H1 (cell line): ENCODE data around the gene KCNH1. TPM values are rescaled to one million over a fixed set of nuclear protein-coding genes. Genes with fewer than 3 reads are reported as not detected.

ENCODE experiments used
- CTCF ChIA-PET: fragments of 300-600 bp; sonication (Branson Sonifier 250); formaldehyde crosslinking; loops from one replicate; lab custom pipeline; 2021; ENCODE audit not compliant: partially characterized antibody; lab: Charles Lee
- POLR2A ChIA-PET: fragments of 300-600 bp; sonication (Branson Sonifier 250); formaldehyde crosslinking; loops from one replicate; lab custom pipeline; 2021; ENCODE audit warnings: inconsistent platforms; ENCODE audit not compliant: partially characterized antibody; lab: Charles Lee
- DNase-seq, 2 experiments: peaks; one replicate each; pipeline versions ENCODE4 v3.0.0 to v3.0.0-alpha.2; 2010 to 2022; ENCODE audit warnings: low spot score in 2 of 2, low read depth in 1 of 2, mixed read lengths in 1 of 2
- FAIRE-seq: peaks from 2 replicates; lab custom pipeline; 2011; peaks lifted over from hg19 to GRCh38; lab: Jason Lieb, UNC
- H2AFZ ChIP-seq: 2 replicates; pipeline ENCODE4 v1.8.1; 2012; ENCODE audit warnings: low read length, inconsistent platforms
- H2AK5ac ChIP-seq: 2 replicates; pipeline ENCODE4 v1.6.1; 2013; ENCODE audit warnings: low read depth, low read length
- H2BK120ac ChIP-seq: replicated peaks from 2 replicates; pipeline ENCODE3; 2013; ENCODE audit warnings: low read depth, low read length, inconsistent platforms
- H2BK12ac ChIP-seq: 2 replicates; pipeline ENCODE4 v1.6.1; 2013; ENCODE audit warnings: low read depth, low read length
- H2BK15ac ChIP-seq: 2 replicates; pipeline ENCODE4 v1.6.1; 2013; ENCODE audit warnings: low read length
- H2BK20ac ChIP-seq: 2 replicates; pipeline ENCODE4 v1.6.1; 2013; ENCODE audit warnings: low read length
- H2BK5ac ChIP-seq: 2 replicates; pipeline ENCODE4 v1.6.1; 2013; ENCODE audit warnings: low read depth, low read length
- H3K14ac ChIP-seq: 2 replicates; pipeline ENCODE4 v1.6.1; 2013; ENCODE audit warnings: inconsistent platforms; ENCODE audit not compliant: insufficient read length
- H3K18ac ChIP-seq: 2 replicates; pipeline ENCODE4 v1.6.1; 2013; ENCODE audit warnings: low read length; ENCODE audit errors: extremely low read depth
- H3K23ac ChIP-seq: 2 replicates; pipeline ENCODE4 v1.6.1; 2013; ENCODE audit warnings: inconsistent platforms; ENCODE audit not compliant: insufficient read length
- H3K23me2 ChIP-seq: 2 replicates; pipeline ENCODE4 v1.6.1; 2013; ENCODE audit warnings: low read depth, low read length
- H3K27ac ChIP-seq: 2 replicates; pipeline ENCODE4 v1.6.1; 2011; ENCODE audit warnings: low read depth, low read length, inconsistent platforms
- H3K27me3 ChIP-seq, 4 experiments: replicated peaks in 1 of 4; 1 replicate in 1 of 4; 2 replicates in 3 of 4; pipeline versions ENCODE4 v1.6.1 to v1.8.1; 2011 to 2013; ENCODE audit warnings: low read length in 3 of 4, mild to moderate bottlenecking in 3 of 4, inconsistent platforms in 2 of 4, mixed read lengths in 2 of 4, moderate library complexity in 1 of 4; ENCODE audit not compliant: control insufficient read depth in 3 of 4, insufficient read depth in 3 of 4; ENCODE audit errors: extremely low read depth in 1 of 4
- H3K36me3 ChIP-seq, 4 experiments: 2 replicates each; pipeline versions ENCODE4 v1.6.1 to v1.8.1; 2011 to 2013; ENCODE audit warnings: mild to moderate bottlenecking in 4 of 4, low read length in 3 of 4, moderate library complexity in 2 of 4, control low read depth in 1 of 4, inconsistent platforms in 1 of 4; ENCODE audit not compliant: insufficient read depth in 4 of 4, control insufficient read depth in 2 of 4
- H3K4ac ChIP-seq: replicated peaks from 2 replicates; pipeline ENCODE3; 2013; ENCODE audit warnings: low read length, low read depth, mixed read lengths, inconsistent platforms; ENCODE audit not compliant: insufficient read length
- H3K4me1 ChIP-seq, 4 experiments: replicated peaks in 1 of 4; 1 replicate in 1 of 4; 2 replicates in 3 of 4; pipeline versions ENCODE4 v1.6.1 to v1.8.1; 2011 to 2013; ENCODE audit warnings: low read length in 3 of 4, inconsistent platforms in 2 of 4, mixed read lengths in 1 of 4; ENCODE audit not compliant: insufficient read depth in 4 of 4, control insufficient read depth in 3 of 4
- H3K4me2 ChIP-seq, 2 experiments: 2 replicates each; pipeline versions ENCODE4 v1.6.1 to v1.8.1; 2011 to 2013; ENCODE audit warnings: low read depth in 2 of 2, low read length in 2 of 2, control low read depth in 1 of 2, inconsistent platforms in 1 of 2, mild to moderate bottlenecking in 1 of 2; ENCODE audit not compliant: insufficient read depth in 1 of 2
- H3K4me3 ChIP-seq, 4 experiments: fragments of 200-600, 300-600 bp in 1 of 4; sonication (generic), shearing (Covaris generic), sonication (Bioruptor Twin) in 1 of 4; 2 replicates each; pipeline versions ENCODE4 v1.5.1 to v1.8.1; 2011 to 2016; ENCODE audit warnings: low read length in 4 of 4, low read depth in 3 of 4, control low read depth in 2 of 4, inconsistent platforms in 2 of 4, mild to moderate bottlenecking in 2 of 4, mixed read lengths in 1 of 4, moderate library complexity in 1 of 4; ENCODE audit not compliant: insufficient read depth in 2 of 4; ENCODE audit errors: extremely low read depth in 1 of 4
- H3K56ac ChIP-seq: replicated peaks from 2 replicates; pipeline ENCODE3; 2013; ENCODE audit warnings: low read depth, mild to moderate bottlenecking, mixed read lengths, low read length, inconsistent platforms; ENCODE audit not compliant: insufficient read length
- H3K79me1 ChIP-seq: 2 replicates; pipeline ENCODE4 v1.6.1; 2013; ENCODE audit warnings: low read depth, low read length, control low read depth
- H3K79me2 ChIP-seq, 2 experiments: 2 replicates each; pipeline versions ENCODE4 v1.6.1 to v1.8.1; 2012 to 2013; ENCODE audit warnings: low read length in 2 of 2, mild to moderate bottlenecking in 2 of 2, inconsistent platforms in 1 of 2; ENCODE audit not compliant: insufficient read depth in 2 of 2, control insufficient read depth in 1 of 2
- H3K9ac ChIP-seq, 4 experiments: replicated peaks in 1 of 4; 1 replicate in 1 of 4; 2 replicates in 3 of 4; pipeline versions ENCODE4 v1.6.1 to v1.8.1; 2011 to 2013; ENCODE audit warnings: low read depth in 3 of 4, low read length in 3 of 4, control low read depth in 2 of 4, mild to moderate bottlenecking in 2 of 4, moderate library complexity in 2 of 4, inconsistent platforms in 1 of 4; ENCODE audit errors: extremely low read depth in 1 of 4
- H3K9me3 ChIP-seq, 2 experiments: 2 replicates each; pipeline versions ENCODE4 v1.6.1 to v1.8.1; 2012 to 2013; ENCODE audit warnings: mild to moderate bottlenecking in 2 of 2, moderate library complexity in 2 of 2, control low read depth in 1 of 2, inconsistent platforms in 1 of 2, low read depth in 1 of 2, low read length in 1 of 2, mixed read lengths in 1 of 2; ENCODE audit not compliant: insufficient read depth in 2 of 2
- H4K20me1 ChIP-seq, 2 experiments: replicated peaks in 1 of 2; 2 replicates each; pipeline versions ENCODE3 to v1.8.1; 2011 to 2013; ENCODE audit warnings: inconsistent platforms in 2 of 2, low read length in 2 of 2, mild to moderate bottlenecking in 1 of 2; ENCODE audit not compliant: insufficient read depth in 2 of 2, control insufficient read depth in 1 of 2
- H4K5ac ChIP-seq: 2 replicates; pipeline ENCODE4 v1.6.1; 2013; ENCODE audit warnings: low read length, low read depth, mixed read lengths, inconsistent platforms; ENCODE audit not compliant: insufficient read length
- H4K8ac ChIP-seq: 2 replicates; pipeline ENCODE4 v1.8.0; 2013; ENCODE audit warnings: mild to moderate bottlenecking, moderate library complexity, low read length, inconsistent platforms; ENCODE audit not compliant: insufficient read depth; ENCODE audit errors: extremely low read depth
- H4K91ac ChIP-seq: replicated peaks from 2 replicates; pipeline ENCODE3; 2013; ENCODE audit warnings: low read length, mixed read lengths, inconsistent platforms; ENCODE audit not compliant: insufficient read length
- EP300 ChIP-seq, 2 experiments: IDR thresholded peaks; 1 replicate in 1 of 2; 2 replicates in 1 of 2; pipeline ENCODE4 v1.6.1; 2011 to 2012; ENCODE audit warnings: low read depth in 2 of 2, low read length in 2 of 2, mild to moderate bottlenecking in 2 of 2, borderline replicate concordance in 1 of 2, inconsistent platforms in 1 of 2, moderate library complexity in 1 of 2
- FOSL1 ChIP-seq: IDR thresholded peaks from 2 replicates; pipeline ENCODE4 v1.6.1; 2011; ENCODE audit warnings: mild to moderate bottlenecking, low read depth, low read length, moderate library complexity; ENCODE audit not compliant: insufficient read depth
- SRF ChIP-seq: IDR thresholded peaks from 2 replicates; pipeline ENCODE4 v1.6.1; 2011; ENCODE audit warnings: mild to moderate bottlenecking, low read depth, low read length, moderate library complexity
- WGBS, 2 experiments: shearing (Covaris generic) in 1 of 2; methylation state at CpG; one replicate each; pipeline versions ENCODE4 v1.1.6 to v1.1.7; 2013 to 2015; ENCODE audit warnings: low lambda C conversion rate in 2 of 2, mixed read lengths in 2 of 2, inconsistent platforms in 1 of 2, low coverage in 1 of 2, missing lambda C conversion rate in 1 of 2; ENCODE audit not compliant: insufficient replicate concordance in 2 of 2, insufficient coverage in 1 of 2, insufficient read length in 1 of 2; ENCODE audit errors: extremely low coverage in 1 of 2, missing lambda C conversion rate in 1 of 2; 5-methylcytosine and 5-hydroxymethylcytosine counted together
- polyA plus RNA-seq, 7 experiments: library from polyadenylated mRNA; depleted of rRNA in 3 of 7; stranded (reverse) in 5 of 7; unstranded in 2 of 7; fragments of >200 nt in 5 of 7; fragments of 200-250 nt in 2 of 7; gene quantifications; 1 replicate in 5 of 7; 2 replicates in 1 of 7; 4 replicates in 1 of 7; pipeline versions ENCODE4 v1.2.1 to v1.2.3, GENCODE V29; 2011 to 2013; ENCODE audit warnings: missing spikeins in 2 of 7, mixed read lengths in 2 of 7
- total RNA-seq: library from RNA; stranded (reverse); fragmentation: NEBNext Ultra II Directional; extraction: Animal tissue kit (Norgen Biotek cat#: 25700); gene quantifications from 2 replicates; pipeline ENCODE4 v1.2.1, GENCODE V29; 2021

The KCNH1 gene
- total and polyA plus RNA-seq, 2 of the 8 experiments (the other 6 are each of a cell fraction or from before 2014, with no cell fraction given), result 0.27 to 0.34 TPM

GRCh38 chr1:210726621-210727020, 407.3 kb downstream of the KCNH1 start:
- Histone ChIP-seq H4K91ac (no peak overlapping the region), H3K4me2 (no peak overlapping the region), H3K18ac (no peak overlapping the region), H2AFZ (no peak overlapping the region), H3K79me1 (no peaks in the 10 kb centered on the region), H3K27ac (no peak overlapping the region), H4K8ac (no peak overlapping the region), H3K23ac (no peak overlapping the region), H2AK5ac (no peak overlapping the region), H3K4me1 (no peaks in the 10 kb centered on the region), H3K14ac (no peak overlapping the region), H3K9me3 (no peaks in the 10 kb centered on the region), H3K4ac (no peak overlapping the region), H4K20me1 (peaks cover 0 to 5% of the 10 kb centered on the region in 2 experiments), H3K79me2 (no peaks in the 10 kb centered on the region), H3K27me3 (peaks cover 0 to 1% (median 0%) of the 10 kb centered on the region in 4 experiments; a peak in 1 of 7 replicates), H4K5ac (no peak overlapping the region), H3K36me3 (no peaks in the 10 kb centered on the region), H2BK15ac (no peak overlapping the region), H3K9ac (no peak overlapping the region), H2BK20ac (no peak overlapping the region), H3K4me3 (no peak overlapping the region), H3K23me2 (no peaks in the 10 kb centered on the region), H2BK12ac (no peak overlapping the region), H2BK5ac (no peak overlapping the region), H2BK120ac (no peak overlapping the region), H3K56ac (no peak overlapping the region)
- ChIA-PET CTCF (interaction anchor here (0.5 to 1.5 kb wide), 3 partner anchors 13 to 37 kb away, joined by 3 to 4 read pairs (median 4); no protein-coding TSS in a partner anchor), POLR2A (no interaction called here)
- FAIRE-seq (no peak), DNase-seq (peak; percentile 13 to 75)
- 18% methylated on average over 2 of the region's 2 CpGs; no CpG with 5 or more reads in 1 of the 2 experiments for WGBS, 2 experiments
- no peak for TF ChIP-seq EP300 (IDR thresholded peaks at IDR 0.05; ENCODE audit: borderline replicate concordance in 1 of 2, low read depth in 2 of 2, low read length in 2 of 2)
- no peak for TF ChIP-seq FOSL1
- TF ChIP-seq SRF, result no peak
